NCI-H1105 (cell line): Measurements from ENCODE around the gene OR2T27.
"Not testable (repeated sequence)": the region's sequence is repeated elsewhere in the genome, so short reads cannot be mapped to it uniquely, and the experiment has no call there.

Source experiments
- DNase-seq: peaks from one replicate; lab custom pipeline; 2025; lab: John Stamatoyannopoulos, UW

OR2T27 gene, protein sequence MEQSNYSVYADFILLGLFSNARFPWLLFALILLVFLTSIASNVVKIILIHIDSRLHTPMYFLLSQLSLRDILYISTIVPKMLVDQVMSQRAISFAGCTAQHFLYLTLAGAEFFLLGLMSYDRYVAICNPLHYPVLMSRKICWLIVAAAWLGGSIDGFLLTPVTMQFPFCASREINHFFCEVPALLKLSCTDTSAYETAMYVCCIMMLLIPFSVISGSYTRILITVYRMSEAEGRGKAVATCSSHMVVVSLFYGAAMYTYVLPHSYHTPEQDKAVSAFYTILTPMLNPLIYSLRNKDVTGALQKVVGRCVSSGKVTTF

GRCh38 chr1:248655354-248655753, at the start of gene OR2T27:
TSS of gene OR2T27 (minus strand) at chr1:248655528. CDS start at chr1:248650884, 4,644 bp downstream.
- DNase-seq = not testable (repeated sequence)

DNA sequence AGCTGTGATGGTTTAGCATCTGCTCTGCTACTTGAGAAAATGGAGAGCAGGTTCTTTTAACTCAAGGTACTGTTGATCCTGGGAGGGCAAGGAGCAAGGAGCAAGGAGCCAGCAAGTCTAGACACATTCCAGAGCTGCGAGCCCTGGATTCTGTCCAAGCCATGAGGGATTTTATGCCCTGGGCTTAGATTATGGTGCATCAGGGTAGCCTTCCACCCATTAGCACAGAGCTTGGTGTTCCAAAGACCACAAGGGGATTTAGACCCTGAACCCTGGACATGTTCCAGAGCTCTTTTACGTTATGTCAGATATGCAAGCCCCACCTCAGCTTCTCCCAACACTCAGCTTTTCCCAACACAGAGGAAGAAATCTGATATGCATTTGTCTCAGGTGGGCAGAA, 49.3 kb upstream of the OR2T27 start:
- no peak for DNase-seq

- no peak for DNase-seq
Measured at GRCh38 chr1:248703674-248704073, 48.3 kb upstream of the OR2T27 start.

DNA sequence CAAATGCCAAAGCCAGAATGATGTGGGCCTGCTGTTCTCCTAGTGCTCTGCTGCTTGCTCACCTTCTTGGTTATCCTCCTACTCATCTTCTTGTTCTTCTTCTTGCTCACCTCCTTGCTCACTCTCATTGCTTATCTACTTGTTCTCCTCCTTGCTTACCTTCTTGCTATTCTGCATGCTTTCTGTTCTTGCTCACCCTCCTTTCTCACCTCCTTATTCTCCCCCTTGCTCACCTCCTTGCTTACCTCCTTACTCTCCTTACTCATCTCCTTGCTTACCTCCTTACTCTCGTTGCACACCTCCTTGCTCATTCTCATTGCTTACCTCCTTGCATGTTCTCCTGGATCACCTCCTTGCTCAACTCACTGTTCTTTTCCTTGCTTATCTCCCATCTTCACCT, 47.4 kb upstream of the OR2T27 start, which contains the start of gene OR14I1:
Gene OR14I1, minus strand, starts transcription at position 53 of the 400 bp plus-strand sequence.
- DNase-seq = no peak

GRCh38 chr1:248699099-248699498, 43.8 kb upstream of the OR2T27 start:
- no peak for DNase-seq

GRCh38 chr1:248697907-248698306, 42.6 kb upstream of the OR2T27 start:
- DNase-seq = no peak

GRCh38 chr1:248696774-248697173, 41.4 kb upstream of the OR2T27 start:
- no peak for DNase-seq

DNA sequence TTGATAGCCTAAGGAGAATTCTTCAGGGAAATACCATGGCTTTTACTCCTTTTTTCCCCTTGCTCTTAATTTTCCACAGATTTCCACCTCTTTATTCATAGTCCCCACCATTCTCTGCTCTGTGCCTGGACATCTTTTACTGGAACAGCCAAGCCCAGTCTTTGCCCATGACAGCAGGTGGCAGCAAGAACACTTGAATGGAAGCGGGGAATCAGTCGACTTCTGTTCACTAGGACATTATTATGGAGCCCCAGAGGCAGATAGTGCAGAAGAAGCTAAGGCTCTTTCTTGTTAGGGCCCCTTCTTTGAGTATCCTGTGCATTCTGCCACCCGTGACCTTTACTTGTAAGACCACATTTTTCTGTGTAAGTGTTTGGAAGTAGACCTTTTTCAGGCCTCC, 40.9 kb upstream of the OR2T27 start:
- DNase-seq = no peak

GRCh38 chr1:248695451-248696132, 40.3 kb upstream of the OR2T27 start:
- no peak for DNase-seq

GRCh38 chr1:248691567-248692155, 36.3 kb upstream of the OR2T27 start:
- DNase-seq = no peak

GRCh38 chr1:248688527-248689298, 33.4 kb upstream of the OR2T27 start:
- no peak for DNase-seq

DNA sequence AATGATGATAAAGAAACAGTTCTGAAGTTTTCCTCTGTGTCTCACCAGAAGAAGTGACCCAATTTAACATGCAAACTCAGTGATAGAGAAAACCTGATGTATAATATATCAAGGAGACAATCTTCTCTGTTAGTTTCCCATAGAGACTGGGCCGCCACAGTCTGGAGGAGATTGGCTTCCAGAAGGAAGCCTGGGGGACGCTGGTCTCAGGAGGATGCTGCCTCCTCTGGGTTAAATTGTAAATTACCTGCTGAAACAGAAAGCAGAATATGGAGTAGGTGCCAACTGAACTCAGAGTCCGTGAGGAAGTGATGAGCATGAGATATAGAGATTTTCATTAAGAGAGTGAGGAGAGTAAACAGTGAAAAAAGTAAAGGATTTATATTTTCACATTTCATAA, 31.5 kb upstream of the OR2T27 start:
- DNase-seq = no peak

DNA sequence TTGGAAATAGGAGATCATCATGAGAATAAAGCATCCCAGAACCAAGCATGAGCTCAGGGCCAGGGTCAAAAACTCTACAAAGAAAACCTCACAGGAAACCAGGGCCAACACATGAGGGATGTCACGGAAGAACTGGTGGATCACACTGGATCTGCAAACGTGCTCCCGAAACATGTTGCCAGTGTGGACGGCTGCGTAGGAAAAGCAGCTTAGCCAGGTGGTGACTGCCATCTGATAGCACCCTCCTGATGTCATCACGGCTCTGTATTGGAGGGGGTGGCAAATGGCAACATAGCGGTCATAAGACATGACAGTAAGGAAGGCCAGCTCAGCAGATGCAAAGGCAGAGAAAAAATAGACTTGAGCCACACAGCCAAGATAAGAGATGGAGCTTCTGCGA, 26.3 kb upstream of the OR2T27 start:
- DNase-seq = no peak

- DNase-seq = no peak
Measured at GRCh38 chr1:248670003-248670402, 14.7 kb upstream of the OR2T27 start.

DNA sequence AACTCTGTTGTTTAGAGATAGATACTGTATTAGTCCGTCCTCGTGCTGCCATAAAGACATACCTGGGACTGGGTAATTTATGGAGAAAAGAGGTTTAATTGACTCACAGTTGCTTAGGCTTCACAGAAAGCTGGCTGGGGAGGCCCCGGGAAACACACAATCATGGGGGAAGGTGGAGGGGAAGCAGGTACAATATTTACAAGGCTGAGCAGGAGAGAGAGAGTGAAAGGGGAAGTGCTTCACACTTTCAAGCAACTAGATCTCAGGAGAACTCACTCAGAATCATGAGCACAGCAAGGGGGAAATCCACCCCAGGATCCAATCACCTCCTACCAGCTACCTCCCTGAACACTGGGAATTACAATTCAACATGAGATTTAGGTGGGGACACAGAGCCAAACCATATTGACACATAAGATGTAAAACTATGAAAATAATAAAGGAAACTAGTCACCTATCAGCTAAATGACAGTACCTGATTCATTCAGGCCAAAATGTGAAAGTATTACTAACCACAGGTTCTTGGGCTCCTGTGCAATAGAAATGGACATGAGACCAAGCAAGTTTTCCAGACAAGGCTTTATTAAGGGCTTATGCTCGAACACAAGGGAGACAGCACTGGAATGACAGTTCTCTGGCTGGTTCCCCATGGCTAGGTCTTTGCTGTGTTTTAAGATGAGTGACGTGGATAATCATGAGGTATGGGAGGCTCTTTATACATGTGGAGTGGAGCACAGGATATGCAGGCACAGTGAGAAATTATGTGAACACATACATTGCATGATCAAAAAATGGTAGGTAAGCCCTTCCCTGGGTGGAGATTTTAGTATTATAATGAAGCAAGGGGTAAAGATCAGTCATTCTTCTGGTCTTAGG, 8.4 kb upstream of the OR2T27 start:
- not testable (repeated sequence) for DNase-seq

GRCh38 chr1:248656797-248657196, 1.5 kb upstream of the OR2T27 start:
- DNase-seq = not testable (repeated sequence)

DNA sequence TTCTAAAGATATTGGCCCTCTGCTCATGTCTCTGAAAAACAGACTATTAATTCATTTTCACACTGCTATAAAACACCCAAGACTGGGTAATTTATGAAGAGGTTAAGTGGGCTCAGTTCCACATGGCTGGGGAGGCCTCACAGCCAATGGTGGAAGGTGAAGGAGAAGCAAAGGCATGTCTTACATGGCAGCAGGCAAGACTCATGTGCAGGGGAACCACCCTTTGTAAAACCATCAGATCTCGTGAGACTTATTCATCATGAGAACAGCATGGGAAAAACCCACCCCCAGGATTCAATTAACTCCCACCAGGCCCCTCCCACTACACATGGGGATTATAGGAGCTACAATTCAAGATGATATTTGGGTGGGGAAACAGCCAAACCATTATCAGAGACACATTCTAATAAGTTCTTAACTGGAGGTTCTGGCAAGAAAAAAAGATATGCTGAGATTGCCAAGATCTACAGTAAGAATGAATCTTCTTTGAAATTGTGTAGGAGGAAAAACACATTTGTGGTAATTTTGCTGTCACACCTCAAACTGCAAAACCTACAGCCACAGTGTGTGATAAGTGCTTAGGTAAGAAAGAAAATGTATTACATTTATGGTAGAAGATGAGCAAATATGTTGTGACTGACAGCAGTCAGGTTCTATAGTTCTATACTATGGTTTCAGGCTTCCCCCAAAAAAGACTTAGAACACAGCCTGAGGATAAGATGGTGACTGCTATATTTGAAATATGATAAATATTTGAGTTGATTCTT, 6.4 kb downstream of the OR2T27 start:
- DNase-seq = not testable (repeated sequence)

GRCh38 chr1:248645178-248645577, 10.2 kb downstream of the OR2T27 start, which contains the start of gene OR2T35:
TSS of gene OR2T35 (minus strand) at chr1:248645278. CDS start at chr1:248639258, 6,020 bp downstream.
- not testable (repeated sequence) for DNase-seq

- DNase-seq = not testable (repeated sequence)
Measured at GRCh38 chr1:248642971-248643651, 12.2 kb downstream of the OR2T27 start.

- not testable (repeated sequence) for DNase-seq
Measured at GRCh38 chr1:248641583-248641982, 13.7 kb downstream of the OR2T27 start.
